Measurements from ENCODE around the gene OVCA2. TPM values are rescaled to one million over a fixed set of nuclear protein-coding genes. Genes with fewer than 3 reads are reported as not detected.

Gene OVCA2
- polyA plus RNA-seq, 1 donor (not counting 4 experiments of a cell fraction or from before 2014, with no cell fraction given) = 41.2 TPM

- peaks cover 15 to 20% of the 10 kb centered on the region in 2 experiments for H3K36me3 ChIP-seq (ENCODE audit: control insufficient read depth in 2 of 2, extremely low read depth in 1 of 2, insufficient read depth in 2 of 2, low read length in 2 of 2)
- no peak overlapping the region for H3K4me3 ChIP-seq (ENCODE audit: control insufficient read depth in 2 of 3, extremely low read depth in 1 of 3, insufficient read depth in 2 of 3, low read depth in 1 of 3, low read length in 3 of 3)
- TF ChIP-seq EZH2 (IDR thresholded peaks at IDR 0.05; ENCODE audit: low read length) (no peak), CTCF (optimal IDR thresholded peaks at IDR 0.05 in 1 of 3, IDR thresholded peaks at IDR 0.05 in 1 of 3, conservative IDR thresholded peaks at IDR 0.05 in 1 of 3; ENCODE audit: extremely low read depth in 1 of 3, insufficient read depth in 2 of 3, low read length in 3 of 3) (no peak)
- H3K4me1 ChIP-seq (ENCODE audit: control insufficient read depth, extremely low read depth, insufficient read depth, low read length) = peaks cover 28% of the 10 kb centered on the region
- DNase-seq (ENCODE audit: low read depth, low spot score) (no peak), FAIRE-seq (no peak)
- H3K4me2 ChIP-seq (ENCODE audit: control insufficient read depth, extremely low read depth, insufficient read depth, low read depth, low read length) = no peak overlapping the region
- H4K20me1 ChIP-seq (ENCODE audit: control insufficient read depth, extremely low read depth, insufficient read depth, low read length) = no peaks in the 10 kb centered on the region
- no peaks in the 10 kb centered on the region for H3K27me3 ChIP-seq (ENCODE audit: control insufficient read depth, extremely low read depth, insufficient read depth, low read length)
- dilution Hi-C loops (cut with MboI; ENCODE audit: extremely low pct_ligation_motif_present, low sequenced_read_pairs) = no loop called here
- no peak overlapping the region for H3K9ac ChIP-seq (ENCODE audit: control insufficient read depth, extremely low read depth, insufficient read depth, low read length)
- H3K27ac ChIP-seq (ENCODE audit: control insufficient read depth, insufficient read depth, low read length) = peak overlapping the region; percentile 29
- H3K9me1 ChIP-seq (ENCODE audit: control insufficient read depth, extremely low read depth, insufficient read depth, low read length) = no peaks in the 10 kb centered on the region
- no peaks in the 10 kb centered on the region for H3K79me2 ChIP-seq (ENCODE audit: control insufficient read depth, insufficient read depth, low read length)
- H2AFZ ChIP-seq (ENCODE audit: control insufficient read depth, low read length) = no peak overlapping the region
- no peaks in the 10 kb centered on the region for H3K9me3 ChIP-seq (ENCODE audit: control insufficient read depth, low read depth, low read length)
These were observed 40.4 kb downstream of the OVCA2 start for GRCh38 chr17:2082003-2082781.

GRCh38 chr17:2083613-2084035, 41.8 kb downstream of the OVCA2 start:
- dilution Hi-C loops (cut with MboI; ENCODE audit: extremely low pct_ligation_motif_present, low sequenced_read_pairs) = no loop called here
- no peaks in the 10 kb centered on the region for H4K20me1 ChIP-seq (ENCODE audit: control insufficient read depth, extremely low read depth, insufficient read depth, low read length)
- H2AFZ ChIP-seq (ENCODE audit: control insufficient read depth, low read length) = no peak overlapping the region
- DNase-seq (ENCODE audit: low read depth, low spot score) (no peak), FAIRE-seq (no peak)
- no peaks in the 10 kb centered on the region for H3K9me3 ChIP-seq (ENCODE audit: control insufficient read depth, low read depth, low read length)
- no peak overlapping the region for H3K4me3 ChIP-seq (ENCODE audit: control insufficient read depth in 2 of 3, extremely low read depth in 1 of 3, insufficient read depth in 2 of 3, low read depth in 1 of 3, low read length in 3 of 3)
- peaks cover 17 to 19% of the 10 kb centered on the region in 2 experiments for H3K36me3 ChIP-seq (ENCODE audit: control insufficient read depth in 2 of 2, extremely low read depth in 1 of 2, insufficient read depth in 2 of 2, low read length in 2 of 2)
- peaks cover 28% of the 10 kb centered on the region for H3K4me1 ChIP-seq (ENCODE audit: control insufficient read depth, extremely low read depth, insufficient read depth, low read length)
- H3K9me1 ChIP-seq (ENCODE audit: control insufficient read depth, extremely low read depth, insufficient read depth, low read length) = no peaks in the 10 kb centered on the region
- no peak overlapping the region for H3K4me2 ChIP-seq (ENCODE audit: control insufficient read depth, extremely low read depth, insufficient read depth, low read depth, low read length)
- no peaks in the 10 kb centered on the region for H3K79me2 ChIP-seq (ENCODE audit: control insufficient read depth, insufficient read depth, low read length)
- H3K9ac ChIP-seq (ENCODE audit: control insufficient read depth, extremely low read depth, insufficient read depth, low read length) = no peak overlapping the region
- TF ChIP-seq CTCF (optimal IDR thresholded peaks at IDR 0.05 in 1 of 3, IDR thresholded peaks at IDR 0.05 in 1 of 3, conservative IDR thresholded peaks at IDR 0.05 in 1 of 3; ENCODE audit: extremely low read depth in 1 of 3, insufficient read depth in 2 of 3, low read length in 3 of 3) = no peak
- TF ChIP-seq EZH2 (IDR thresholded peaks at IDR 0.05; ENCODE audit: low read length) = no peak
- H3K27ac ChIP-seq (ENCODE audit: control insufficient read depth, insufficient read depth, low read length) = no peak overlapping the region
- no peaks in the 10 kb centered on the region for H3K27me3 ChIP-seq (ENCODE audit: control insufficient read depth, extremely low read depth, insufficient read depth, low read length)

Data from keratinocyte (primary cell).